GM13977 (cell line): ENCODE measurements around the gene PAX8.

Source experiments
- DNase-seq: peaks from one replicate; pipeline ENCODE4 v3.0.0; 2012; ENCODE audit warnings: low spot score
- in situ Hi-C: fragments of 300-500 bp; cut with MboI; formaldehyde crosslinking; loops from one replicate; pipeline ENCODE4 v1.12.0; 2022; ENCODE audit warnings: low sequenced_read_pairs, low pct_unique_long_range_greater_than_20kb, mixed read lengths, inconsistent platforms; ENCODE audit not compliant: unreplicated experiment
- TF ChIP-seq, protein P1 (sequence below): IDR thresholded peaks from 2 replicates; pipeline ENCODE4 v1.5.1; 2012; ENCODE audit warnings: mild to moderate bottlenecking, control low read depth; ENCODE audit not compliant: insufficient read depth; ENCODE audit errors: extremely low read depth, missing control alignments

The PAX8 gene

DNA sequence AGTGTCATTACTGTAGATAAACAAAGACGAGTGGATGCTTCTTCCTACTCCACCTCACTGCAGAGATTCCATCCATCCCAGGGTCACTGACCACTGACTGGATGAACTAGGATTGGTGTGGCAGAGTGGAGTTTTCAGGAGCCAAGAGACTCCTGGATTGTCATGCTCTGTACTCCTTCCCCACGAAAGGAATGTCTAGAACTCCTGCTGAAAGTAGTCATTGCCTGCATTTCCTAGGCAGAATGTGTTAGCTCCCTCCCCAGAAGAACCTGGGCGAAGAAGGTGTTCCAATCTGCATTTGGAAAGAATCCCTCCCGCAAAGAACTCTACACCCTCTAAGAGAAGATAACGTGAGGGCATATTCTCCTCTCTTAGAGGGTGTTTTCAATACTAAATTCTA lies 6.2 kb downstream of the PAX8 start:
- TF ChIP-seq, protein P1, sequence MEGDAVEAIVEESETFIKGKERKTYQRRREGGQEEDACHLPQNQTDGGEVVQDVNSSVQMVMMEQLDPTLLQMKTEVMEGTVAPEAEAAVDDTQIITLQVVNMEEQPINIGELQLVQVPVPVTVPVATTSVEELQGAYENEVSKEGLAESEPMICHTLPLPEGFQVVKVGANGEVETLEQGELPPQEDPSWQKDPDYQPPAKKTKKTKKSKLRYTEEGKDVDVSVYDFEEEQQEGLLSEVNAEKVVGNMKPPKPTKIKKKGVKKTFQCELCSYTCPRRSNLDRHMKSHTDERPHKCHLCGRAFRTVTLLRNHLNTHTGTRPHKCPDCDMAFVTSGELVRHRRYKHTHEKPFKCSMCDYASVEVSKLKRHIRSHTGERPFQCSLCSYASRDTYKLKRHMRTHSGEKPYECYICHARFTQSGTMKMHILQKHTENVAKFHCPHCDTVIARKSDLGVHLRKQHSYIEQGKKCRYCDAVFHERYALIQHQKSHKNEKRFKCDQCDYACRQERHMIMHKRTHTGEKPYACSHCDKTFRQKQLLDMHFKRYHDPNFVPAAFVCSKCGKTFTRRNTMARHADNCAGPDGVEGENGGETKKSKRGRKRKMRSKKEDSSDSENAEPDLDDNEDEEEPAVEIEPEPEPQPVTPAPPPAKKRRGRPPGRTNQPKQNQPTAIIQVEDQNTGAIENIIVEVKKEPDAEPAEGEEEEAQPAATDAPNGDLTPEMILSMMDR = no peak
- in situ Hi-C loops = no loop called here
- DNase-seq = no peak

DNA sequence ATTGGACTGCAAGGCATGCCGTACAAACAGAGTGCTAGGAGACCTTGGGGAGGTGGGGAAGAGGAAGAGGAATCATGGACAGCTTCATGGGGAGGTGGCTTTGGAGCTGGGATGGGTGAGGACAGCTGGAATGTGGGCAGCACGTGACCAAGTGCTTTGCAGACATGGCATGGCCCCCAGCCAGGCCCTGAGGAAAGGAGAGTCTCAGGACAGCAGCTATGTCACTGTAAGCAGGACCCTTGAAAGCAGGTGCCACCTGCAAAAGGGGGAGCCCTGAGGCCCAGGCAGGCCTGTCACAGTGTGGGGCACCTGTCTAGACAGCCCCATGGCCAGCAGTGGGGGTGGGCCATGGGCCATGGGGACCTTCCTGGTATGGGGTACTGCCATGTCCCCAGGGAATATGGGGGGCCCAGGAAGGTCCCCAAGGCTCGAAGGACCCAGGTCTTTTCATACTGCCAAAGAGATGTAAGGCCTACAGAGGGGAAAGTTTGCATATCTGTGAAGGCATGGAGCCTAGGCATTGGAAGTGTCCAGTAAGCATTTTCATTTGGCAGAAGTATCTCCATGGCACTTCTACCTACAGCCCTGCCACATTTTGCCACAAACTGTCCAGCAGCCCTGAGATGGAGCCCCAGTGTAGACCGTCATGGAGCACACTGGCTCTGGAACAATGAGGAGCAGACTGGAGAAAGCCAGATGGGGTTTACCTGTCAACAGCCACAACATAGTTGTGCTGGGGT lies 9.9 kb downstream of the PAX8 start:
- in situ Hi-C loops = no loop called here
- no peak for DNase-seq
- TF ChIP-seq, protein P1 = no peak

DNA sequence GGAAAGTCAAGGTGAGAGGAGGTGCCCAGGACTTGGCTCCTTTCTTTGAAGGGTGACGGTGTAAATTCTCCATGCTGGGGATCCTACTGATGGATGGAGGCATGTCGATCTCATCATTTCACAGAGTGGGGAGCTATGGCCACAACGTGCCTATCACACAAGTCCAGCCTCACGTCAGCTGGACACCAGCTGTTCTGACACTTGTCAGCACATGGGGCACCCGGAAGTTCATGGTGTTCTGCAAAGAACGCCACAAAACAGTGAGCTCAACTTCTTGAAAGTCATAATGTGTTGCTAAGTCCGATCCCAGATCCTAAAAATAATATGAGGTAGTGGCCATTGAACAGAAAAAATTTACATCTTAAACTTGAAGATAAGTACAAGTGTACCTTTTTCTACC lies 12.3 kb downstream of the PAX8 start:
- in situ Hi-C loops = no loop called here
- TF ChIP-seq, protein P1 = no peak
- no peak for DNase-seq

DNA sequence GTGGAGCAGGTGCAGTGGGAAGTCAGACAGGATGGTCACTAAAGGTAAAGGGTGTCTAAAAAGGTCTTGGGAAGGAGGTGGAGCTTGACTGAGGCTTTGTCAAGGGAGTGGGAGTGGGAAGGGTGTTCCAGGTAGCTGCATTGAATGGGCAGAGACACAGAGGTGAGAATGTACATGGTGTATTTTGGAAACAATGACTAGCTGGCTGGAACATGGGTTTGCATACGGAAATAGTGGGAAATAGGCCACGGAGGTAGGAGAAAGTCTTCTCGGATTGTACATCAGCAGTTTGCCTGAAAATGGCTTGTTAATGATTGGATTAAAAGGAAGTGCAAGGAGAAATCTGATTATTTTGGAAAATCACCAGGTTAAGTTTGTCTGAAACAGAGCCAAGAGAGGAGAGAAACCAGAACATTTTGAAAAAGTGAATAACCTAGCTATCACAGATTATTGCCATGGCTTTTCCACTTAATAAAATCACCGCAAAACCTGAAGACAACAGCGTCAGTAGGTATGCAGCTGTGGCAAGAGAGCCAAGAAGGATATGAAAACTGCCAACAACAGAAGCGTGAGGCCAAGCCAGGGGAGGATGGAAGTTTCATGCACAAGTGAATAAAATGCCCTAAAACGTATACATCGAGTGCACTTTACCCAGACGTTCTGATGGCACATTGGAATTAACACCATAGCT lies 13.9 kb downstream of the PAX8 start:
- DNase-seq = no peak
- in situ Hi-C loops = no loop called here
- TF ChIP-seq, protein P1 = no peak

DNA sequence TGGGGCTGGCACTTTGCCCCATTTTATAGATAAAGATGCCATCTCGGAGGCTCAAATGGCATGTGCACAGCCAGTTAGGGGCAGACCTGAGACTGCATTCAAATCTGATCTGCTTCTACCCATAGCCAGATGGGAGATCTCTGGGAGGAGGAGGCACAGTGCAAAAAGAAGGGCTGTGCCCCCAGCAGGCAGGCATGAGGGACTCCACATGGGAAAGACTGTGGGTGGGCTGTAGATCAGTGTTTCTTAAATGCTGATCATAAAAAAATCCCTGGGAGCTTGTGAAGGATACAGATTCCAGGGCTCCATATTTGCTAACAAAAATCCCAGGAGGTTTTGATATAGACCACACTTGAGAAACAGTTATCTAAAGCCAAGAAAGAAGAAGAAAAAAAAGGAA lies 15.2 kb downstream of the PAX8 start:
- in situ Hi-C loops = no loop called here
- no peak for DNase-seq

DNA sequence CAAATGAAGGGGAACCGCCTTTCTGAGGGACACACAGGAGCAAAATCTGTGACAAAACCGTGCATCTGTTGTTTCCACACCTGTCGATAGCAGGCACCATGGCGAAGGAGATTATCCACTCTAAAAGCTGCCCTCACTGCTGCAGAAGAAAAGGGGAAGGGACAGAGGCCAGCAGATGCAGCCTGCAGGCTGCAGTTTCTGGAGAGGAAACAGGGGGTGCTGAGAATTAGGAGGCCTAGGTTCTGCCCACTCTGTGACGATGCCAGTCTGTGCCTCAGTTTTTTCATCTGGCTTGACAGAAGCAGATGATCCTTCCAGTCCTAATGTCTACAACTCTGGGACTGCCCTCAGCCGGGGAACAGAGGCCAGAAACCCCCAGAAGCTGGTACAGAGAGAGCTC lies 17.7 kb downstream of the PAX8 start:
- in situ Hi-C loops = no loop called here
- TF ChIP-seq, protein P1 = no peak
- no peak for DNase-seq

More for the DNA sequence above, 15.2 kb downstream of the PAX8 start:
- TF ChIP-seq, protein P1 = no peak
